A673 (cell line): ENCODE data around the gene GTPBP2. TPM values are rescaled to one million over a fixed set of nuclear protein-coding genes. Genes with fewer than 3 reads are reported as not detected.

Experiments
- BruUV-seq: library from RNA; stranded (reverse); fragments of 400-500 nt; replicated peaks from 2 replicates; lab custom pipeline; 2021; lab: Mats Ljungman, UMichigan
- CTCF ChIA-PET: fragments of 300-600 bp; sonication (Branson Sonifier 250); formaldehyde crosslinking; loops from one replicate; lab custom pipeline; 2022; ENCODE audit warnings: antibody characterized with exemption; lab: Charles Lee
- POLR2A ChIA-PET: fragments of 300-600 bp; sonication (Branson Sonifier 250); formaldehyde crosslinking; loops from one replicate; lab custom pipeline; 2022; ENCODE audit warnings: antibody characterized with exemption; ENCODE audit not compliant: low non-redundant PET; lab: Charles Lee
- DNase-seq: peaks from one replicate; pipeline ENCODE4 v3.0.0-alpha.2; 2015; ENCODE audit warnings: low spot score
- H3K27ac ChIP-seq: fragments of 200-600 bp; sonication (generic); 2 replicates; pipeline ENCODE4 v1.5.1; 2016; ENCODE audit warnings: mixed run types, low read depth, mild to moderate bottlenecking, mixed read lengths, antibody characterized with exemption, low read length; ENCODE audit not compliant: poor library complexity, severe bottlenecking
- H3K27me3 ChIP-seq: fragments of 200-600 bp; sonication (generic); replicated peaks from 2 replicates; pipeline ENCODE4 v1.6.1; 2017; ENCODE audit warnings: mixed run types, low read depth, mild to moderate bottlenecking, mixed read lengths, antibody characterized with exemption, low read length; ENCODE audit not compliant: insufficient read depth, poor library complexity
- H3K36me3 ChIP-seq: fragments of 200-600 bp; sonication (generic); 2 replicates; pipeline ENCODE4 v1.6.1; 2016; ENCODE audit warnings: mixed run types, mild to moderate bottlenecking, mixed read lengths, antibody characterized with exemption, low read length; ENCODE audit not compliant: insufficient read depth, poor library complexity, severe bottlenecking
- H3K4me1 ChIP-seq: fragments of 200-600 bp; sonication (generic); 2 replicates; pipeline ENCODE4 v1.6.1; 2017; ENCODE audit warnings: mixed run types, mild to moderate bottlenecking, mixed read lengths, antibody characterized with exemption, low read length; ENCODE audit not compliant: insufficient read depth, poor library complexity, severe bottlenecking
- H3K4me3 ChIP-seq: fragments of 200-600 bp; sonication (generic); 2 replicates; pipeline ENCODE4 v1.5.1; 2016; ENCODE audit warnings: low read depth, mixed run types, mild to moderate bottlenecking, mixed read lengths, low read length; ENCODE audit not compliant: poor library complexity, severe bottlenecking
- H3K9me3 ChIP-seq: fragments of 200-600 bp; sonication (generic); 2 replicates; pipeline ENCODE4 v1.6.1; 2016; ENCODE audit warnings: mixed run types, low read depth, mild to moderate bottlenecking, mixed read lengths, antibody characterized with exemption, low read length; ENCODE audit not compliant: poor library complexity, severe bottlenecking
- EZH2 ChIP-seq: fragments of 200-600 bp; sonication (generic); IDR thresholded peaks from 2 replicates; pipeline ENCODE4 v1.6.1; 2017; ENCODE audit warnings: borderline replicate concordance, low read depth, mild to moderate bottlenecking, mixed read lengths, antibody characterized with exemption, low read length; ENCODE audit not compliant: poor library complexity, severe bottlenecking
- intact Hi-C: fragments of 100-400 bp; cut with micrococcal nuclease; formaldehyde crosslinking; loops from one replicate; pipeline ENCODE4 v1.10.0; 2022; ENCODE audit not compliant: unreplicated experiment
- total RNA-seq: library from RNA; stranded (reverse); gene quantifications from 2 replicates; pipeline ENCODE4 v1.2.3, GENCODE V29; 2021
- TF ChIP-seq, protein P1 (sequence below): fragments of 300-800, 200-600 bp; sonication (generic); conservative IDR thresholded peaks from 2 replicates; pipeline ENCODE4 v1.5.1; 2017; ENCODE audit warnings: low read depth, mild to moderate bottlenecking, antibody characterized with exemption, low read length, moderate library complexity, mixed read lengths

GTPBP2 gene
- total RNA-seq, 1 experiment from 2014 or later = 59.4 TPM

DNA sequence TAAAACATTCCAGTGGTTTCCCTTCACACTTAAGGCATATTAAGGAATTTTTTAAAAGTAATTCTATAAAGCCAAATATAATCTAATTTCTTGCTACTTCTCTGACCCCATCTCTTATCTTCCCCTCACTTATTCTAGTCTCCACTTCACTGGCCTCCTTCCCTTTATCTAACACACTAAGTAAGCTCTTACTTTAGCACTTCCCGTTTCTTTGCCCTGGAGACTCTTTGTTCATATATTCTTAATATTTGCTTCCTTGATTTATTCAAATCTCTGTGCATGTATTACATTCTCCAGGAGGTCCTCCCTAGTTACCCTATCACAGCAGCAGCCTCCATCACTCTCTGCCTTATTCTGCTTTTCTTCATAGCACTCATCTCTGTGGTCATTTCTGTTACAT, 20.3 kb downstream of the GTPBP2 start:
- ChIA-PET POLR2A (no interaction called here), CTCF (interaction anchor here (0.6 to 1.7 kb wide), 3 partner anchors 21 to 470 kb away, joined by 3 to 8 read pairs (median 3); partner anchors contain the start of gene GTPBP2)
- no peak for TF ChIP-seq EZH2
- TF ChIP-seq, protein P1, sequence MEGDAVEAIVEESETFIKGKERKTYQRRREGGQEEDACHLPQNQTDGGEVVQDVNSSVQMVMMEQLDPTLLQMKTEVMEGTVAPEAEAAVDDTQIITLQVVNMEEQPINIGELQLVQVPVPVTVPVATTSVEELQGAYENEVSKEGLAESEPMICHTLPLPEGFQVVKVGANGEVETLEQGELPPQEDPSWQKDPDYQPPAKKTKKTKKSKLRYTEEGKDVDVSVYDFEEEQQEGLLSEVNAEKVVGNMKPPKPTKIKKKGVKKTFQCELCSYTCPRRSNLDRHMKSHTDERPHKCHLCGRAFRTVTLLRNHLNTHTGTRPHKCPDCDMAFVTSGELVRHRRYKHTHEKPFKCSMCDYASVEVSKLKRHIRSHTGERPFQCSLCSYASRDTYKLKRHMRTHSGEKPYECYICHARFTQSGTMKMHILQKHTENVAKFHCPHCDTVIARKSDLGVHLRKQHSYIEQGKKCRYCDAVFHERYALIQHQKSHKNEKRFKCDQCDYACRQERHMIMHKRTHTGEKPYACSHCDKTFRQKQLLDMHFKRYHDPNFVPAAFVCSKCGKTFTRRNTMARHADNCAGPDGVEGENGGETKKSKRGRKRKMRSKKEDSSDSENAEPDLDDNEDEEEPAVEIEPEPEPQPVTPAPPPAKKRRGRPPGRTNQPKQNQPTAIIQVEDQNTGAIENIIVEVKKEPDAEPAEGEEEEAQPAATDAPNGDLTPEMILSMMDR = no peak
- Histone ChIP-seq H3K27ac (no peak overlapping the region), H3K27me3 (no peaks in the 10 kb centered on the region), H3K9me3 (no peaks in the 10 kb centered on the region), H3K4me1 (peaks cover 4% of the 10 kb centered on the region), H3K36me3 (peaks cover 69% of the 10 kb centered on the region), H3K4me3 (no peak overlapping the region)
- intact Hi-C loops = loop anchor here (1.0 to 5.0 kb wide), 2 partner anchors 148 to 470 kb away; no protein-coding TSS in a partner anchor
- BruUV-seq = no TSS peak
- DNase-seq = no peak

DNA sequence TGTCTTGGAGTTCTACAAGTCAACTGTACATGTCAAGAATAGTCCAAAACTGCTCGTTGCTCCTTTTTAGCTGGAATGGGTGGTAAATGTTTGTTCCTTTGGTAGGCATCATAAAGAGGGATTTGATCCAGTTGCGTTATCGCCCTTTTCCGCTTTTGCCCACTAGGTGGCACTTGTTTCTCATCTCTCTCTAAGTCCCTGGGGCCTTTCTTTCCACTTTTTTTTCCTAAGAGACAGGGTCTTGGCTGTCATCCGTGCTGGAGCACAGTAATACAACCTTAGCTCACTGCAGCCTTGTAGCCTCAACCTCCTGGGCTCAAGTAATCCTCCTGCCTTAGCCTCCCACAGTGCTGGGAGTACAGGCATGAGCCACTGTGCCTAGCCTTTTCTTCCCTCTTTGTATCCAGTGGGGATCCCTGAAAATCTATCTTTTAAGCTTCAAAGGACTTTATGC, 20.7 kb downstream of the GTPBP2 start:
- Histone ChIP-seq H3K4me1 (peaks cover 4% of the 10 kb centered on the region), H3K36me3 (peaks cover 69% of the 10 kb centered on the region)
- CTCF ChIA-PET = interaction anchor here (0.6 to 1.7 kb wide), 3 partner anchors 21 to 470 kb away, joined by 3 to 8 read pairs (median 3); partner anchors contain the start of gene GTPBP2

DNA sequence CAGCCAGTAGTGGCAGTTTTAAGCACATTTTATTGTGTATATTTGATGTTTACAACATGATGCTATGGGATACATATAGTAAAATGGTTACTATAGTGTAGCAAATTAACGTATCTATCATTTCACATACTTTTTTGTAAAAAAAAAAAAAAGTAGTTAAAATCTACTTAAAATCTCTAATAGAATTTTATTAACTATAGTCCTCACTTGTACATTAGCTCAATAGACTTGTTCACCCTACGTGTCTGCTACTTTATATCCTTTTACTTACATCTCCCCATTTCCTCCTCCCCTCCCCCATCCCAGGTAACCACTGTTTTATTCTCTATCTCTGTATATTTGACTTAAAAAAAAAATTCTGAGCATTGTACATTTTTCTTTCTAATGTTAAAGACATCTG, 23.0 kb downstream of the GTPBP2 start:
- Histone ChIP-seq H3K4me3 (no peak overlapping the region), H3K27me3 (no peaks in the 10 kb centered on the region), H3K4me1 (peaks cover 4% of the 10 kb centered on the region), H3K9me3 (no peaks in the 10 kb centered on the region), H3K36me3 (peaks cover 71% of the 10 kb centered on the region), H3K27ac (no peak overlapping the region)
- no peak for TF ChIP-seq EZH2
- TF ChIP-seq, protein P1 = no peak
- intact Hi-C loops = loop anchor here (5.0 kb wide), 1 partner anchor 151 kb away; no protein-coding TSS in a partner anchor
- POLR2A ChIA-PET = no interaction called here
- BruUV-seq = no TSS peak
- CTCF ChIA-PET = no interaction called here
- DNase-seq = no peak

More for the DNA sequence above, 20.7 kb downstream of the GTPBP2 start:
- no TSS peak for BruUV-seq
- Histone ChIP-seq H3K27me3 (no peaks in the 10 kb centered on the region), H3K4me3 (no peak overlapping the region), H3K9me3 (no peaks in the 10 kb centered on the region), H3K27ac (no peak overlapping the region)
- DNase-seq = peak; percentile 88
- no peak for TF ChIP-seq EZH2
- TF ChIP-seq, protein P1 = peak; percentile 90
- intact Hi-C loops = loop anchor here (1.0 to 5.0 kb wide), 2 partner anchors 149 to 471 kb away; no protein-coding TSS in a partner anchor
- POLR2A ChIA-PET = no interaction called here
